Hippocampal formation (tissue), 2 donors: ENCODE data around the gene C1QTNF6.

Experiments used
- DNase-seq, 2 donors: peaks; one replicate each; lab custom pipeline; 2025; lab: John Stamatoyannopoulos, UW

The C1QTNF6 gene

GRCh38 chr22:37141971-37142370 lies 46.1 kb downstream of the C1QTNF6 start:
- DNase-seq: no peak

GRCh38 chr22:37141476-37141875 lies 46.6 kb downstream of the C1QTNF6 start:
- DNase-seq: no peak

GRCh38 chr22:37140686-37141323 lies 47.2 kb downstream of the C1QTNF6 start:
- DNase-seq: no peak

GRCh38 chr22:37139762-37140161 lies 48.3 kb downstream of the C1QTNF6 start:
- no peak for DNase-seq

- DNase-seq: no peak
Measured at GRCh38 chr22:37138849-37139561, 49.0 kb downstream of the C1QTNF6 start.

- no peak for DNase-seq
Measured at GRCh38 chr22:37137903-37138665, 50.0 kb downstream of the C1QTNF6 start.

GRCh38 chr22:37137131-37137530 lies 50.9 kb downstream of the C1QTNF6 start:
- no peak for DNase-seq

GRCh38 chr22:37135023-37135422 lies 53.0 kb downstream of the C1QTNF6 start:
- no peak for DNase-seq

- no peak for DNase-seq
Measured at GRCh38 chr22:37133304-37134018, 54.6 kb downstream of the C1QTNF6 start.

GRCh38 chr22:37132773-37133172 lies 55.3 kb downstream of the C1QTNF6 start:
- no peak for DNase-seq
